ENCODE measurements around the gene DCAF5. TPM values are rescaled to one million over a fixed set of nuclear protein-coding genes. Genes with fewer than 3 reads are reported as not detected.

Gene DCAF5, protein sequence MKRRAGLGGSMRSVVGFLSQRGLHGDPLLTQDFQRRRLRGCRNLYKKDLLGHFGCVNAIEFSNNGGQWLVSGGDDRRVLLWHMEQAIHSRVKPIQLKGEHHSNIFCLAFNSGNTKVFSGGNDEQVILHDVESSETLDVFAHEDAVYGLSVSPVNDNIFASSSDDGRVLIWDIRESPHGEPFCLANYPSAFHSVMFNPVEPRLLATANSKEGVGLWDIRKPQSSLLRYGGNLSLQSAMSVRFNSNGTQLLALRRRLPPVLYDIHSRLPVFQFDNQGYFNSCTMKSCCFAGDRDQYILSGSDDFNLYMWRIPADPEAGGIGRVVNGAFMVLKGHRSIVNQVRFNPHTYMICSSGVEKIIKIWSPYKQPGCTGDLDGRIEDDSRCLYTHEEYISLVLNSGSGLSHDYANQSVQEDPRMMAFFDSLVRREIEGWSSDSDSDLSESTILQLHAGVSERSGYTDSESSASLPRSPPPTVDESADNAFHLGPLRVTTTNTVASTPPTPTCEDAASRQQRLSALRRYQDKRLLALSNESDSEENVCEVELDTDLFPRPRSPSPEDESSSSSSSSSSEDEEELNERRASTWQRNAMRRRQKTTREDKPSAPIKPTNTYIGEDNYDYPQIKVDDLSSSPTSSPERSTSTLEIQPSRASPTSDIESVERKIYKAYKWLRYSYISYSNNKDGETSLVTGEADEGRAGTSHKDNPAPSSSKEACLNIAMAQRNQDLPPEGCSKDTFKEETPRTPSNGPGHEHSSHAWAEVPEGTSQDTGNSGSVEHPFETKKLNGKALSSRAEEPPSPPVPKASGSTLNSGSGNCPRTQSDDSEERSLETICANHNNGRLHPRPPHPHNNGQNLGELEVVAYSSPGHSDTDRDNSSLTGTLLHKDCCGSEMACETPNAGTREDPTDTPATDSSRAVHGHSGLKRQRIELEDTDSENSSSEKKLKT
- 48.7 and 50.0 TPM in 2 replicates for total RNA-seq
- 58.2 and 73.3 TPM in 2 replicates for polyA plus RNA-seq

GRCh38 chr14:69152902-69153151 is at the start of gene DCAF5:
TSS of gene DCAF5 (minus strand) at chr14:69153119. CDS start at chr14:69152978, 141 bp downstream.
- Histone ChIP-seq H3K4me3 (peak within 1 kb of the TSS; percentile 82), H3K9me3 (ENCODE audit: low read depth) (no peaks in the 10 kb centered on the region), H3K4me1 (ENCODE audit: low read depth) (peaks cover 4% of the 10 kb centered on the region), H3K36me3 (no peaks in the 10 kb centered on the region), H3K27ac (peak within 1 kb of the TSS; percentile 90), H3K27me3 (no peaks in the 10 kb centered on the region)
- TF ChIP-seq, protein P1, sequence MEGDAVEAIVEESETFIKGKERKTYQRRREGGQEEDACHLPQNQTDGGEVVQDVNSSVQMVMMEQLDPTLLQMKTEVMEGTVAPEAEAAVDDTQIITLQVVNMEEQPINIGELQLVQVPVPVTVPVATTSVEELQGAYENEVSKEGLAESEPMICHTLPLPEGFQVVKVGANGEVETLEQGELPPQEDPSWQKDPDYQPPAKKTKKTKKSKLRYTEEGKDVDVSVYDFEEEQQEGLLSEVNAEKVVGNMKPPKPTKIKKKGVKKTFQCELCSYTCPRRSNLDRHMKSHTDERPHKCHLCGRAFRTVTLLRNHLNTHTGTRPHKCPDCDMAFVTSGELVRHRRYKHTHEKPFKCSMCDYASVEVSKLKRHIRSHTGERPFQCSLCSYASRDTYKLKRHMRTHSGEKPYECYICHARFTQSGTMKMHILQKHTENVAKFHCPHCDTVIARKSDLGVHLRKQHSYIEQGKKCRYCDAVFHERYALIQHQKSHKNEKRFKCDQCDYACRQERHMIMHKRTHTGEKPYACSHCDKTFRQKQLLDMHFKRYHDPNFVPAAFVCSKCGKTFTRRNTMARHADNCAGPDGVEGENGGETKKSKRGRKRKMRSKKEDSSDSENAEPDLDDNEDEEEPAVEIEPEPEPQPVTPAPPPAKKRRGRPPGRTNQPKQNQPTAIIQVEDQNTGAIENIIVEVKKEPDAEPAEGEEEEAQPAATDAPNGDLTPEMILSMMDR (IDR thresholded peaks at IDR 0.05; ENCODE audit: low read depth, low read length) = no peak
- peak in 1 of 2 donors; percentile 96 for DNase-seq (ENCODE audit: low read depth in 1 of 2, low spot score in 1 of 2)

- no peak overlapping the region for H3K4me3 ChIP-seq
- TF ChIP-seq, protein P1 (IDR thresholded peaks at IDR 0.05; ENCODE audit: low read depth, low read length) = no peak
- H3K27ac ChIP-seq = no peak overlapping the region
- H3K27me3 ChIP-seq = no peaks in the 10 kb centered on the region
- H3K4me1 ChIP-seq (ENCODE audit: low read depth) = no peaks in the 10 kb centered on the region
- DNase-seq (ENCODE audit: low read depth in 1 of 2, low spot score in 1 of 2) = no peak
- H3K36me3 ChIP-seq = peaks cover 6% of the 10 kb centered on the region
- H3K9me3 ChIP-seq (ENCODE audit: low read depth) = no peaks in the 10 kb centered on the region
These were observed 46.9 kb upstream of the DCAF5 start for GRCh38 chr14:69199786-69200185.

DNA sequence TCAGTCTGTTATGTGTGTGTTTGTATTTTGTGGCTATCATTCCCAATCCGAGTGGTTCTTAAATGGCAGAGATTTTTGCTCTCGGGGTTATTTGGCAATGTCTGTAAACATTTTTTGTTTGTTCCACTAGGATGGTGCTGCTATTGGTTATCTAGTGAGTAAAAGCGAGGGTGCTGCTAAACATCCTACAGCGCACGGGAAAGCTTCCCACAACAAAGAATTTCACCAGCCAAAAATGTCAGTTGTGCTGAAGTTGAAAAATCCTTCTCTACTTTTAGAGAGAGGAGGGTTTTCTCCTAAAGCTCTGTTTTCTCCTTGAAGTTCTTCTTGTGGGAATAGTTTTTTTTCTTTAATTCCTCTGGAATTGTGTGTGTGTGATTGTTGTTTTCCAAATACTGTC is 40.8 kb upstream of the DCAF5 start:
- H3K4me3 ChIP-seq = no peak overlapping the region
- no peaks in the 10 kb centered on the region for H3K36me3 ChIP-seq
- TF ChIP-seq, protein P1 (IDR thresholded peaks at IDR 0.05; ENCODE audit: low read depth, low read length) = no peak
- no peak for DNase-seq (ENCODE audit: low read depth in 1 of 2, low spot score in 1 of 2)
- H3K9me3 ChIP-seq (ENCODE audit: low read depth) = no peaks in the 10 kb centered on the region
- no peak overlapping the region for H3K27ac ChIP-seq
- H3K4me1 ChIP-seq (ENCODE audit: low read depth) = peaks cover 5% of the 10 kb centered on the region
- no peaks in the 10 kb centered on the region for H3K27me3 ChIP-seq

DNA sequence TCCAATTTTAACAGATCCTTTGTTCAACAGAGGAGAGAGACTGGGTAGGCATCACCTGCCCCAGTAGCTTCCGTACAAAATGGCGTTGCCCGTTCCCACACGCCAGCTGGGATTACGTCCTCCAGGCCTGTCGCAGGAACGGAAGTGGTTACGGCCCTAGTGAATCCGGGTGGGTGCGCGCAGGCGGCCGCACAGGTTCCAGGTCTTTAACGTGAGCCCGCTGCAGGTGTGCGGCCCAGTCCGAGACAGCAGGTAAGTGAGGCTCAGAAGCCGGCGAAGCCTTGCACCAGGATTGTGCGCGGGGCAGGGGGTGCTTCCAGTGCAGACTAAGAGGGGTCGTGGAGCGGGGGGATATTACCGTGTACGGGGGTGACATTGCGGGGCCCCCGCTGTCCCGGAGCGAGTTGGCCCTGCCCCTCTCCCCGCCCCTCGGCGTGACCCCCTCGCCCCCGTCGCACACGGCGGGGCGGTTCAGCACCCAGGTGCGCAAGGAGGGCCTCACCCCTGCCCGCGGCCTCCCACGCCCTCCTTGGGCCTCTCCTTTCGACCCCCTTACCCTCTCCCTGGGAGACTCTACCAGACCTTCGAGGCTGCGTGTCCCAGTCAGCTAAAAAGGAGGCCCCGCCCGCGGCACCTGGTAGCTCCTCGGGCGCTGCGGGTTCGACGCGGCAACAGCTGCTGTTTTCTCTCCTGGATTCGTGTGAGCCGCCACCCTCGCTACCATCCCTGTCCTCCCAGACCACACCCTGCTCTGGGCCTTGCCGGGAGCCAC is 38.6 kb upstream of the DCAF5 start, which contains the start of gene EXD2:
Gene EXD2 (plus strand): TSS at position 159 of the 772 bp plus-strand sequence. CDS start 17,973 bp downstream, outside the sequence.
- no peaks in the 10 kb centered on the region for H3K27me3 ChIP-seq
- peak within 1 kb of the TSS; percentile 64 for H3K4me3 ChIP-seq
- no peaks in the 10 kb centered on the region for H3K36me3 ChIP-seq
- H3K27ac ChIP-seq = peak within 1 kb of the TSS; percentile 63
- TF ChIP-seq, protein P1 (IDR thresholded peaks at IDR 0.05; ENCODE audit: low read depth, low read length) = no peak
- peak; percentile 86 to 90 for DNase-seq (ENCODE audit: low read depth in 1 of 2, low spot score in 1 of 2)
- H3K9me3 ChIP-seq (ENCODE audit: low read depth) = no peaks in the 10 kb centered on the region
- H3K4me1 ChIP-seq (ENCODE audit: low read depth) = peaks cover 5% of the 10 kb centered on the region

GRCh38 chr14:69190191-69190590 is 37.3 kb upstream of the DCAF5 start:
- Histone ChIP-seq H3K4me3 (no peak overlapping the region), H3K9me3 (ENCODE audit: low read depth) (no peaks in the 10 kb centered on the region), H3K4me1 (ENCODE audit: low read depth) (peaks cover 5% of the 10 kb centered on the region), H3K27me3 (no peaks in the 10 kb centered on the region), H3K36me3 (no peaks in the 10 kb centered on the region), H3K27ac (no peak overlapping the region)
- TF ChIP-seq, protein P1 (IDR thresholded peaks at IDR 0.05; ENCODE audit: low read depth, low read length) = no peak
- DNase-seq (ENCODE audit: low read depth in 1 of 2, low spot score in 1 of 2) = no peak

All from cardiac muscle cell (in vitro differentiated cells and primary cell).